A549 (cell line): Measurements from ENCODE around the gene AMER2. TPM values are rescaled to one million over a fixed set of nuclear protein-coding genes. Genes with fewer than 3 reads are reported as not detected.

ENCODE experiments used
- ATAC-seq, 2 experiments: fragments of 200-7000 bp in 1 of 2; fragments of >200 bp in 1 of 2; cut with Nextera tagmentation in 1 of 2; cut with Tn5 transposase in 1 of 2; 3 replicates each; pipeline versions ENCODE4 v1.8.0 to v1.9.1; 2018 to 2020; ENCODE audit warnings: mild to moderate bottlenecking in 1 of 2, moderate library complexity in 1 of 2
- CTCF ChIA-PET: fragments of 300-600 bp; sonication (Branson Sonifier 250); formaldehyde crosslinking; extraction: SDS; loops from one replicate; lab custom pipeline; 2021; ENCODE audit warnings: antibody characterized with exemption, inconsistent platforms; lab: Yijun Ruan, JAX
- POLR2A ChIA-PET: fragments of 350-600 bp; formaldehyde crosslinking; extraction: SDS; loops from one replicate; lab custom pipeline; 2021; ENCODE audit warnings: antibody characterized with exemption, inconsistent platforms; lab: Yijun Ruan, JAX
- DNase-seq, 2 experiments: peaks; one replicate each; pipeline versions ENCODE4 v3.0.0 to v3.0.0-alpha.2; 2011 to 2016; ENCODE audit warnings: low read depth in 1 of 2, low spot score in 1 of 2
- FAIRE-seq: peaks from 2 replicates; lab custom pipeline; 2011; peaks lifted over from hg19 to GRCh38; lab: Jason Lieb, UNC
- H3K27ac ChIP-seq, 2 experiments: fragments of >200 bp; sonication (Bioruptor Twin); formaldehyde crosslinking; 3 replicates each; pipeline ENCODE4 v1.5.1; 2016 to 2017
- H3K4me1 ChIP-seq: fragments of >200 bp; sonication (Bioruptor Twin); formaldehyde crosslinking; 3 replicates; pipeline ENCODE4 v1.6.1; 2016
- H3K4me2 ChIP-seq: fragments of >200 bp; sonication (Bioruptor Twin); formaldehyde crosslinking; 3 replicates; pipeline ENCODE4 v1.6.1; 2016
- H3K4me3 ChIP-seq: fragments of >200 bp; sonication (Bioruptor Twin); formaldehyde crosslinking; 3 replicates; pipeline ENCODE4 v1.5.1; 2016
- H3K9me3 ChIP-seq: fragments of >200 bp; sonication (Bioruptor Twin); formaldehyde crosslinking; 3 replicates; pipeline ENCODE4 v1.6.1; 2016
- CEBPB ChIP-seq, 2 experiments: fragments of >200 bp in 1 of 2; sonication (Bioruptor Twin) in 1 of 2; formaldehyde crosslinking in 1 of 2; IDR thresholded peaks; 2 replicates each; pipeline ENCODE4 v1.6.1; 2012 to 2016
- EHMT2 ChIP-seq: fragments of 200-600 bp; sonication (generic); IDR thresholded peaks from 2 replicates; pipeline ENCODE4 v1.6.1; 2016; ENCODE audit warnings: antibody characterized with exemption, low read depth, mild to moderate bottlenecking, moderate library complexity
- GATA3 ChIP-seq: IDR thresholded peaks from 2 replicates; pipeline ENCODE4 v1.6.1; 2012; ENCODE audit warnings: borderline replicate concordance
- HEYL ChIP-seq: fragments of 250-450 bp; sonication (Bioruptor Pico); IDR thresholded peaks from 2 replicates; pipeline ENCODE4 v1.8.0; 2021; ENCODE audit warnings: mild to moderate bottlenecking, moderate library complexity
- JUN ChIP-seq, 2 experiments: fragments of >200 bp; sonication (Bioruptor Twin); formaldehyde crosslinking; IDR thresholded peaks; 2 replicates in 1 of 2; 3 replicates in 1 of 2; pipeline ENCODE4 v1.6.1; 2016 to 2017
- JUNB ChIP-seq: fragments of >200 bp; sonication (Bioruptor Twin); formaldehyde crosslinking; IDR thresholded peaks from 2 replicates; pipeline ENCODE4 v1.6.1; 2016
- RAD21 ChIP-seq, 2 experiments: fragments of >200 bp in 1 of 2; sonication (Bioruptor Twin) in 1 of 2; formaldehyde crosslinking in 1 of 2; IDR thresholded peaks in 1 of 2; conservative IDR thresholded peaks in 1 of 2; 2 replicates in 1 of 2; 3 replicates in 1 of 2; pipeline ENCODE4 v1.6.1; 2012 to 2018; ENCODE audit warnings: inconsistent platforms in 1 of 2
- RCOR1 ChIP-seq: fragments of 150-350 bp; IDR thresholded peaks from 2 replicates; pipeline ENCODE4 v1.6.1; 2014; ENCODE audit warnings: antibody characterized with exemption, low read length, low read depth
- TFCP2L1 ChIP-seq: fragments of 250-450 bp; sonication (Bioruptor Pico); IDR thresholded peaks from 2 replicates; pipeline ENCODE4 v1.5.0; 2021; ENCODE audit warnings: mild to moderate bottlenecking
- TP53 ChIP-seq: fragments of 250-450 bp; sonication (Bioruptor Pico); IDR thresholded peaks from 2 replicates; pipeline ENCODE4 v1.5.0; 2021; ENCODE audit warnings: mild to moderate bottlenecking, moderate library complexity
- ZC3H11A ChIP-seq: fragments of 450-650 bp; IDR thresholded peaks from 2 replicates; pipeline ENCODE4 v1.6.1; 2014; ENCODE audit warnings: antibody characterized with exemption, mild to moderate bottlenecking
- ZSCAN20 ChIP-seq: fragments of 250-450 bp; sonication (Bioruptor Pico); IDR thresholded peaks from 2 replicates; pipeline ENCODE4 v1.8.0; 2022; ENCODE audit warnings: mild to moderate bottlenecking, moderate library complexity
- WGBS: methylation state at CpG from one replicate; pipeline ENCODE4 v1.1.6; 2017; ENCODE audit errors: missing lambda C conversion rate; 5-methylcytosine and 5-hydroxymethylcytosine counted together
- polyA plus RNA-seq, 4 experiments: library from polyadenylated mRNA; depleted of rRNA in 3 of 4; stranded (reverse); fragments of >200 nt; fragmentation: RNase III in 1 of 4; extraction: RNeasy Plus Mini Kit Qiagen cat#74134 plus additional on column Dnase treatment in 1 of 4; gene quantifications; 2 replicates in 3 of 4; 3 replicates in 1 of 4; pipeline ENCODE4 v1.2.3, GENCODE V29; 2011 to 2017
- TF ChIP-seq, protein P1 (sequence below): IDR thresholded peaks from 2 replicates; pipeline ENCODE4 v1.6.1; 2012
- TF ChIP-seq, protein P2 (sequence below): fragments of >200 bp; sonication (Bioruptor Twin); formaldehyde crosslinking; IDR thresholded peaks from 3 replicates; pipeline ENCODE4 v1.5.1; 2016
- TF ChIP-seq, protein P3 (sequence below): IDR thresholded peaks from 2 replicates; pipeline ENCODE4 v1.6.1; 2012
- TF ChIP-seq, protein P4 (sequence below): fragments of 450-650 bp; IDR thresholded peaks from 2 replicates; pipeline ENCODE4 v1.6.1; 2014; ENCODE audit warnings: antibody characterized with exemption

The AMER2 gene
- polyA plus RNA-seq, 2 of the 4 experiments (the other 2 are of a cell fraction) = not detected

- no peaks in the 10 kb centered on the region for H3K9me3 ChIP-seq
- DNase-seq (no peak), FAIRE-seq (no peak), ATAC-seq (no peak)
- ChIA-PET CTCF (interaction anchor here (0.5 kb wide), 1 partner anchor 168 kb away, joined by 3 read pairs; no protein-coding TSS in a partner anchor), POLR2A (no interaction called here)
- 38% methylated on average over 8 of the region's 8 CpGs for WGBS
- no peak overlapping the region for H3K4me3 ChIP-seq
- no peak overlapping the region for H3K27ac ChIP-seq
- H3K4me2 ChIP-seq = no peak overlapping the region
- no peaks in the 10 kb centered on the region for H3K4me1 ChIP-seq
- TF ChIP-seq CEBPB (IDR thresholded peaks at IDR 0.05) = no peak
Observed at GRCh38 chr13:25207291-25207810, 35.3 kb upstream of the AMER2 start.

GRCh38 chr13:25204863-25205262 lies 32.8 kb upstream of the AMER2 start:
- TF ChIP-seq JUNB (no peak), RCOR1 (no peak), HEYL (CRISPR knock-in tag) (no peak), TFCP2L1 (CRISPR knock-in tag) (no peak), RAD21 (conservative IDR thresholded peaks at IDR 0.05 in 1 of 2, IDR thresholded peaks at IDR 0.05 in 1 of 2) (no peak), ZSCAN20 (no peak)
- TF ChIP-seq, protein P1, sequence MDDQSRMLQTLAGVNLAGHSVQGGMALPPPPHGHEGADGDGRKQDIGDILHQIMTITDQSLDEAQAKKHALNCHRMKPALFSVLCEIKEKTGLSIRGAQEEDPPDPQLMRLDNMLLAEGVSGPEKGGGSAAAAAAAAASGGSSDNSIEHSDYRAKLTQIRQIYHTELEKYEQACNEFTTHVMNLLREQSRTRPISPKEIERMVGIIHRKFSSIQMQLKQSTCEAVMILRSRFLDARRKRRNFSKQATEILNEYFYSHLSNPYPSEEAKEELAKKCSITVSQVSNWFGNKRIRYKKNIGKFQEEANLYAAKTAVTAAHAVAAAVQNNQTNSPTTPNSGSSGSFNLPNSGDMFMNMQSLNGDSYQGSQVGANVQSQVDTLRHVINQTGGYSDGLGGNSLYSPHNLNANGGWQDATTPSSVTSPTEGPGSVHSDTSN = no peak
- ATAC-seq (no peak), DNase-seq (no peak), FAIRE-seq (no peak)
- no peaks in the 10 kb centered on the region for H3K4me1 ChIP-seq
- H3K9me3 ChIP-seq = no peaks in the 10 kb centered on the region
- H3K4me3 ChIP-seq = no peak overlapping the region
- no peak overlapping the region for H3K27ac ChIP-seq
- H3K4me2 ChIP-seq = no peak overlapping the region
- WGBS = 38% methylated on average over 4 of the region's 4 CpGs
- POLR2A ChIA-PET = no interaction called here
- CTCF ChIA-PET = interaction anchor here (1.0 kb wide), 1 partner anchor 9 kb away, joined by 3 read pairs; no protein-coding TSS in a partner anchor

- Histone ChIP-seq H3K9me3 (no peaks in the 10 kb centered on the region), H3K4me3 (no peak overlapping the region), H3K4me1 (no peaks in the 10 kb centered on the region), H3K4me2 (no peak overlapping the region), H3K27ac (no peak overlapping the region)
- ChIA-PET CTCF (no interaction called here), POLR2A (no interaction called here)
- FAIRE-seq (no peak), DNase-seq (no peak), ATAC-seq (no peak)
- TF ChIP-seq, protein P2, sequence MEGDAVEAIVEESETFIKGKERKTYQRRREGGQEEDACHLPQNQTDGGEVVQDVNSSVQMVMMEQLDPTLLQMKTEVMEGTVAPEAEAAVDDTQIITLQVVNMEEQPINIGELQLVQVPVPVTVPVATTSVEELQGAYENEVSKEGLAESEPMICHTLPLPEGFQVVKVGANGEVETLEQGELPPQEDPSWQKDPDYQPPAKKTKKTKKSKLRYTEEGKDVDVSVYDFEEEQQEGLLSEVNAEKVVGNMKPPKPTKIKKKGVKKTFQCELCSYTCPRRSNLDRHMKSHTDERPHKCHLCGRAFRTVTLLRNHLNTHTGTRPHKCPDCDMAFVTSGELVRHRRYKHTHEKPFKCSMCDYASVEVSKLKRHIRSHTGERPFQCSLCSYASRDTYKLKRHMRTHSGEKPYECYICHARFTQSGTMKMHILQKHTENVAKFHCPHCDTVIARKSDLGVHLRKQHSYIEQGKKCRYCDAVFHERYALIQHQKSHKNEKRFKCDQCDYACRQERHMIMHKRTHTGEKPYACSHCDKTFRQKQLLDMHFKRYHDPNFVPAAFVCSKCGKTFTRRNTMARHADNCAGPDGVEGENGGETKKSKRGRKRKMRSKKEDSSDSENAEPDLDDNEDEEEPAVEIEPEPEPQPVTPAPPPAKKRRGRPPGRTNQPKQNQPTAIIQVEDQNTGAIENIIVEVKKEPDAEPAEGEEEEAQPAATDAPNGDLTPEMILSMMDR = no peak
- TF ChIP-seq, protein P3, sequence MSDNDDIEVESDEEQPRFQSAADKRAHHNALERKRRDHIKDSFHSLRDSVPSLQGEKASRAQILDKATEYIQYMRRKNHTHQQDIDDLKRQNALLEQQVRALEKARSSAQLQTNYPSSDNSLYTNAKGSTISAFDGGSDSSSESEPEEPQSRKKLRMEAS = no peak
- no peak for TF ChIP-seq TP53
- TF ChIP-seq GATA3 = no peak
- TF ChIP-seq JUN (IDR thresholded peaks at IDR 0.05) = no peak
- no peak for TF ChIP-seq ZC3H11A
- TF ChIP-seq RAD21 (conservative IDR thresholded peaks at IDR 0.05 in 1 of 2, IDR thresholded peaks at IDR 0.05 in 1 of 2) = no peak
- TF ChIP-seq, protein P4, sequence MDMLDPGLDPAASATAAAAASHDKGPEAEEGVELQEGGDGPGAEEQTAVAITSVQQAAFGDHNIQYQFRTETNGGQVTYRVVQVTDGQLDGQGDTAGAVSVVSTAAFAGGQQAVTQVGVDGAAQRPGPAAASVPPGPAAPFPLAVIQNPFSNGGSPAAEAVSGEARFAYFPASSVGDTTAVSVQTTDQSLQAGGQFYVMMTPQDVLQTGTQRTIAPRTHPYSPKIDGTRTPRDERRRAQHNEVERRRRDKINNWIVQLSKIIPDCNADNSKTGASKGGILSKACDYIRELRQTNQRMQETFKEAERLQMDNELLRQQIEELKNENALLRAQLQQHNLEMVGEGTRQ = no peak
- no peak for TF ChIP-seq EHMT2
- TF ChIP-seq JUNB = no peak
- WGBS = 22% methylated on average over 17 of the region's 17 CpGs
Observed at GRCh38 chr13:25203127-25203740, 31.1 kb upstream of the AMER2 start.
